AG09309 (cell line): Measurements from ENCODE around the gene BRD7.

Experiments
- DNase-seq: peaks from one replicate; pipeline ENCODE4 v3.0.0-alpha.2; 2010; ENCODE audit warnings: low read depth
- H3K4me3 ChIP-seq: 2 replicates; pipeline ENCODE4 v1.5.1; 2011; ENCODE audit warnings: mild to moderate bottlenecking, low read depth, low read length, moderate library complexity; ENCODE audit not compliant: control insufficient read depth
- TF ChIP-seq, protein P1 (sequence below): IDR thresholded peaks from 2 replicates; pipeline ENCODE4 v1.5.1; 2011; ENCODE audit warnings: mild to moderate bottlenecking, low read depth, low read length, inconsistent platforms; ENCODE audit not compliant: insufficient read depth, control insufficient read depth; ENCODE audit errors: missing control alignments

Gene BRD7

GRCh38 chr16:50292566-50292948 lies 76.2 kb downstream of the BRD7 start:
- H3K4me3 ChIP-seq, result no peak overlapping the region
- DNase-seq, result no peak
- TF ChIP-seq, protein P1, sequence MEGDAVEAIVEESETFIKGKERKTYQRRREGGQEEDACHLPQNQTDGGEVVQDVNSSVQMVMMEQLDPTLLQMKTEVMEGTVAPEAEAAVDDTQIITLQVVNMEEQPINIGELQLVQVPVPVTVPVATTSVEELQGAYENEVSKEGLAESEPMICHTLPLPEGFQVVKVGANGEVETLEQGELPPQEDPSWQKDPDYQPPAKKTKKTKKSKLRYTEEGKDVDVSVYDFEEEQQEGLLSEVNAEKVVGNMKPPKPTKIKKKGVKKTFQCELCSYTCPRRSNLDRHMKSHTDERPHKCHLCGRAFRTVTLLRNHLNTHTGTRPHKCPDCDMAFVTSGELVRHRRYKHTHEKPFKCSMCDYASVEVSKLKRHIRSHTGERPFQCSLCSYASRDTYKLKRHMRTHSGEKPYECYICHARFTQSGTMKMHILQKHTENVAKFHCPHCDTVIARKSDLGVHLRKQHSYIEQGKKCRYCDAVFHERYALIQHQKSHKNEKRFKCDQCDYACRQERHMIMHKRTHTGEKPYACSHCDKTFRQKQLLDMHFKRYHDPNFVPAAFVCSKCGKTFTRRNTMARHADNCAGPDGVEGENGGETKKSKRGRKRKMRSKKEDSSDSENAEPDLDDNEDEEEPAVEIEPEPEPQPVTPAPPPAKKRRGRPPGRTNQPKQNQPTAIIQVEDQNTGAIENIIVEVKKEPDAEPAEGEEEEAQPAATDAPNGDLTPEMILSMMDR, result no peak

GRCh38 chr16:50291719-50292565 lies 76.8 kb downstream of the BRD7 start:
- DNase-seq, result no peak
- no peak overlapping the region for H3K4me3 ChIP-seq
- TF ChIP-seq, protein P1, result no peak

GRCh38 chr16:50290856-50291255 lies 77.9 kb downstream of the BRD7 start:
- no peak for DNase-seq
- no peak overlapping the region for H3K4me3 ChIP-seq
- TF ChIP-seq, protein P1, result no peak

DNA sequence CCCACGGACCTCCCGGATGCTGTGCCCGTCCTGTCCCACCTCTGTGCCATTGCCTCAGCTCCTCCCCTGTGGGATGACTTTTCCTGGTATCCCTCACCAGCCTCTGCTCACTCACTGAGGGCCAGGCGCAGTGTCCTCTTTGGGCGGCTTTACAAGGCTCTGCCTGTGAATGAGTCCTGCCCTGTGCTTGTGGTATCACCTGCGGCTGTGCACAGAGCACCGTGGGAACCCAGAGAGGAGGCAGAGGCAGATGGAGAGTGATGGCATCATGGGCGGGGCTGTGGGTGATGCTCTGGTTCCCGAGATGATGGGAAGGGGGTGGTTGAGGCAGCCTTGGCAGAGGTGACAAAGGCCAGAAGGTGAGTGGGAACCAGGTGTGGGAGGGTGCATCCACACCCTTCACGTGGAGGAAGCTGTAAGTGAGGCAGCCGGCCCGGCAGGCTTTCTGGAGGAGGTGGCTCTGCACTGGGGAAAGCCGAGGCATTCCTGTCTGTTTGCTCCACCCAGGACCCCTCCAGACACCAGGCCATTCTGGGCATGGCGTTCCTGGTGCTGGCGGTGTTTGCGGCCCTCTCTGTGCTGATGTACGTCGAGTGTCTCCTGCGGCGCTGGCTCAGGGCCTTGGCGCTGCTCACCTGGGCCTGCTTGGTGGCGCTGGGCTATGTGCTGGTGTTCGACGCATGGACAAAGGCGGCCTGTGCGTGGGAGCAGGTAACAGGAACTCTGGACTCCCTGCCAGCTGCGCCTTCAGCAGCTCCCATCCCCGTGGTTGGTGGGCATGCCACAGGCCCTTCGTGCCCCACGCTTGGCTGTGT lies 78.6 kb downstream of the BRD7 start:
- TF ChIP-seq, protein P1, result no peak
- no peak for DNase-seq
- no peak overlapping the region for H3K4me3 ChIP-seq

DNA sequence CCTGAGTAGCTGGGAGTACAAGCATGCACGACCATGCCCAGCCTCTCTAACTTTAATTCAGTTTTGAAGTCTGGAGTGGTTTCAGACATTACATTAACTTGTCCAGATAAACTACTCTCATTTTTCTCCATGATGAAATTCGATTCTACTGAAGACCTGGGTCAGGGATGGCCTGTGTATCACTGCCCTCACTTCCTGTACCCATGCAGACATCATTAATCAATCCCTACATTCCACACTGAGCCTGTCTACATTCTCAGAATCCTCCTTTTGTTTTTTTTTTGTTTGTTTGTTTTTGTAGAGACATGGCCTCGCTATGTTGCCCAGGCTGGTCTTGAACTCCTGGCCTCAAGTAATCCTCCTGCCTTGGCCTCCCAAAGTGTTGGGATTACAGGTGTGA lies 79.9 kb downstream of the BRD7 start:
- H3K4me3 ChIP-seq, result no peak overlapping the region
- no peak for DNase-seq
- TF ChIP-seq, protein P1, result no peak

DNA sequence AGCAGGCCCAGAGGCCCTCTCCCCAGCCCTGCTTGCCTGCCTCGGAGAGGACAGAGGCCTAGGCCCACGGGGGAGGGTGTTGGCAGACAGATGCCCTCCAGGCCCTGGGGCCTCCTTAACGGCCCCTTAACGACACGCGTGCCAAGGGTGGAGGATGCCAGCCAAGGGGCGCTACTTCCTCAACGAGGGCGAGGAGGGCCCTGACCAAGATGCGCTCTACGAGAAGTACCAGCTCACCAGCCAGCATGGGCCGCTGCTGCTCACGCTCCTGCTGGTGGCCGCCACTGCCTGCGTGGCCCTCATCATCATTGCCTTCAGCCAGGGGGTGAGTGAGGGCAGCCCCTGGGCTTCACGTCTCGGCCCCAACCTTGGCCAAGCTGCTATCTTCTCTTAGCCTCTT lies 80.8 kb downstream of the BRD7 start:
- no peak for DNase-seq
- TF ChIP-seq, protein P1, result no peak

More for the DNA sequence above, 80.8 kb downstream of the BRD7 start:
- no peak overlapping the region for H3K4me3 ChIP-seq
